BE2C (cell line): Measurements from ENCODE around the gene KSR2.

ENCODE experiments used
- DNase-seq: peaks from one replicate; pipeline ENCODE4 v3.0.0-alpha.2; 2020
- H3K27me3 ChIP-seq: fragments of 250-450 bp; sonication (Bioruptor Pico); 2 replicates; pipeline ENCODE4 v1.5.1; 2020; ENCODE audit warnings: mild to moderate bottlenecking
- H3K36me3 ChIP-seq: fragments of 250-450 bp; sonication (Bioruptor Pico); 2 replicates; pipeline ENCODE4 v1.5.1; 2020; ENCODE audit warnings: mild to moderate bottlenecking
- H3K4me1 ChIP-seq: fragments of 250-450 bp; sonication (Bioruptor Pico); 2 replicates; pipeline ENCODE4 v1.5.1; 2020
- H3K4me3 ChIP-seq: 2 replicates; pipeline ENCODE4 v1.5.1; 2011; ENCODE audit warnings: low read depth, low read length
- H3K9me3 ChIP-seq: fragments of 250-450 bp; sonication (Bioruptor Pico); 2 replicates; pipeline ENCODE4 v1.5.1; 2020
- TF ChIP-seq, protein P1 (sequence below): IDR thresholded peaks from 2 replicates; pipeline ENCODE4 v1.5.1; 2012; ENCODE audit warnings: mild to moderate bottlenecking, low read depth, low read length

The KSR2 gene

DNA sequence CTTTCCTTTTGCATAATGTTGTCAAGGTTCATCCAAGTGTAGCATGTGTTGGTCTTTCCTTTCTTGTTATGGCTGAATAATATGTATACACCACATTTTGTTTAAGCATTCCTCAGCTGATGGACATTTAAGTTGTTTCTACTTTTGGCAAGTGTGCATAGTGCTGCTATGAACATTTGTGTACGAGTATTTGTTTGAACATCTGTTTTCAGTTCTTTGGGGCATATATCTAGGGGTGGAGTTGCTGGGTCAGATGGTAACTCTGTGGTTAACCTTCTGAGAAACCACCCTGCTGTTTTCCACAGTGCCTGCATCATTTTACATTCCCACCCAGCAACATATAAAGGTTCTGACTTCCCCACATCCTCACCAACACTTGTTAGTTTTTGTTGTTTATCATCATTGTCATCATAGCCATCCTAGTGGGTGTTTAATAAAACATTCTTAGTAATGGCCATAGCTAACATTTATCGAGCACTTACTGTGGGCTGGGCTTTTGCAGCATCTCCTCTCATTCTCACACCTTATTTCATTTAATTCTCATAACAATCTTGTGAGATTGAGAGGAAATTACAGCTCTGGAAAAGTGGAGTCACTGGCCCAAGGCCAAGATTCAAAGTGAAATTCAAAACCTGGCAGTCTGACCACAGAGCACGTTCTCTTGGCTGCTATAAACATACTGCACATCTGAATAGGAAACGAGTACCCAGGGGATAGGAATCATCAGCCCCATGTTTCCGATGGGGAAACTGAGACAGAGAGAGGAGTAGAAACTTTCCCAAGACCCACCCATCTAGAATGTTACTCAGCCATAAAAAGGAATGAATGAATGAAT is 193.6 kb downstream of the KSR2 start:
- TF ChIP-seq, protein P1, sequence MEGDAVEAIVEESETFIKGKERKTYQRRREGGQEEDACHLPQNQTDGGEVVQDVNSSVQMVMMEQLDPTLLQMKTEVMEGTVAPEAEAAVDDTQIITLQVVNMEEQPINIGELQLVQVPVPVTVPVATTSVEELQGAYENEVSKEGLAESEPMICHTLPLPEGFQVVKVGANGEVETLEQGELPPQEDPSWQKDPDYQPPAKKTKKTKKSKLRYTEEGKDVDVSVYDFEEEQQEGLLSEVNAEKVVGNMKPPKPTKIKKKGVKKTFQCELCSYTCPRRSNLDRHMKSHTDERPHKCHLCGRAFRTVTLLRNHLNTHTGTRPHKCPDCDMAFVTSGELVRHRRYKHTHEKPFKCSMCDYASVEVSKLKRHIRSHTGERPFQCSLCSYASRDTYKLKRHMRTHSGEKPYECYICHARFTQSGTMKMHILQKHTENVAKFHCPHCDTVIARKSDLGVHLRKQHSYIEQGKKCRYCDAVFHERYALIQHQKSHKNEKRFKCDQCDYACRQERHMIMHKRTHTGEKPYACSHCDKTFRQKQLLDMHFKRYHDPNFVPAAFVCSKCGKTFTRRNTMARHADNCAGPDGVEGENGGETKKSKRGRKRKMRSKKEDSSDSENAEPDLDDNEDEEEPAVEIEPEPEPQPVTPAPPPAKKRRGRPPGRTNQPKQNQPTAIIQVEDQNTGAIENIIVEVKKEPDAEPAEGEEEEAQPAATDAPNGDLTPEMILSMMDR, result no peak
- Histone ChIP-seq H3K36me3 (no peaks in the 10 kb centered on the region), H3K9me3 (no peaks in the 10 kb centered on the region), H3K4me1 (no peaks in the 10 kb centered on the region), H3K27me3 (peaks cover 5% of the 10 kb centered on the region; the same call in 1 of the 2 replicates), H3K4me3 (no peak overlapping the region)
- no peak for DNase-seq

DNA sequence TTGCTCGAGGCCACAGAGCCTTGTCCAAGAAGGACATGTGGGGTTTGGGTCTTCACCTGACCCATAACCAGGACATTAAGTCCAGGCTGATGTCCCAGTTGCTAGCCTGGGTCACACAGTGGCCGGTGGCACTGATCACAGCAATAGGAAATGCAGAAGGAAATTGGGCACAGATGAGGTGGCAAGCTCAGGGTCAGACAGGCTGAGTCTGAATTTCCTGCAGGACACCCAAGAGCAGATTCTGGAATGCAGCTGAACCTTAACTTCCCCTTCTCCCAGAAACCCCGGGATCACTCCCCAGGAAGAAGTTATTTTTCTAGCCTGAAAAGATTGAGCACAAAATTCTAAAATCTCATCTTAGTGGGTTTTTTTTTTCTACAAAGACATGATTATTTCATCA is 199.9 kb downstream of the KSR2 start:
- TF ChIP-seq, protein P1, result no peak
- Histone ChIP-seq H3K4me3 (no peak overlapping the region), H3K36me3 (no peaks in the 10 kb centered on the region), H3K4me1 (no peaks in the 10 kb centered on the region), H3K9me3 (no peaks in the 10 kb centered on the region), H3K27me3 (peaks cover 3% of the 10 kb centered on the region; the same call in 1 of the 2 replicates)
- DNase-seq, result no peak

DNA sequence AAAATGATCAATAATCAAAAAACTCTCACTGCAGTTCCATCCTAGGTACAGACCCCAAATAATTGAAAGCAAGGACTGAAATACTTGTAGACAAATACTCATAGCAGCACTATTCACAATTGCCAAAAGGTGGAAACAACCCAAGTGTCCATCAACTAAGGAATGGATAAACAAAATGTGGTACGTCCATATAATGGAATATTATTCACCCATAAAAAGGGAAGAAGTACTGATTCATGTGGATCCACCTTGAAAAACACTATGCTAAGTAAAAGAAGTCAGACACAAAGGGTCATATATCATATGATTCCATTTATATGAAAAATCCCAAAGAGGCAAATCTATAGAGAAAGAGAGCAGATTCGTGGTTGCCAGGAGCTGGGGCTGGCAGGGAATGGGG is 202.8 kb downstream of the KSR2 start:
- H3K27me3 ChIP-seq, result no peaks in the 10 kb centered on the region
- no peak overlapping the region for H3K4me3 ChIP-seq
- no peaks in the 10 kb centered on the region for H3K4me1 ChIP-seq
- TF ChIP-seq, protein P1, result no peak
- DNase-seq, result no peak
- no peaks in the 10 kb centered on the region for H3K36me3 ChIP-seq
- H3K9me3 ChIP-seq, result no peaks in the 10 kb centered on the region; the same call in 1 of the 2 replicates

DNA sequence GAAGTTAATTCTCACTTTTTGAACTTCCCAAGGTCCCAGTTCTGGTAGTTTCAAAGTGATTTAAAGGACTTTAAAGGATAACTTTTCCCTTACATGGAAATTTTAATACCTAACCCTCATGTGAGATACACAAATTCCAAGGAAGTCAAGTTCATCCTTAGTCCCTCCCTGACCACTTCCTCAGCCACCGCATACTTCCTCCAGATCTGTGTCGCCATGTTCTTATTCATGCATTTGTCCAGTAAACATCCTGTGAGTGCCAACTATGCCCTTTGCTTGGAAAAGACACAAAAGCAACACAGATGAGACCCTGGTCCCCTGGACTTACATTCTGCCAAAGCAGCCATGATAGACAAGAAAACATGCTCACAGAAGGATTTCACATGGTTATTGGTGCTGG is 206.6 kb downstream of the KSR2 start:
- Histone ChIP-seq H3K36me3 (no peaks in the 10 kb centered on the region), H3K9me3 (no peaks in the 10 kb centered on the region; the same call in 1 of the 2 replicates), H3K4me1 (no peaks in the 10 kb centered on the region), H3K4me3 (no peak overlapping the region), H3K27me3 (no peaks in the 10 kb centered on the region)
- no peak for DNase-seq
- TF ChIP-seq, protein P1, result no peak

DNA sequence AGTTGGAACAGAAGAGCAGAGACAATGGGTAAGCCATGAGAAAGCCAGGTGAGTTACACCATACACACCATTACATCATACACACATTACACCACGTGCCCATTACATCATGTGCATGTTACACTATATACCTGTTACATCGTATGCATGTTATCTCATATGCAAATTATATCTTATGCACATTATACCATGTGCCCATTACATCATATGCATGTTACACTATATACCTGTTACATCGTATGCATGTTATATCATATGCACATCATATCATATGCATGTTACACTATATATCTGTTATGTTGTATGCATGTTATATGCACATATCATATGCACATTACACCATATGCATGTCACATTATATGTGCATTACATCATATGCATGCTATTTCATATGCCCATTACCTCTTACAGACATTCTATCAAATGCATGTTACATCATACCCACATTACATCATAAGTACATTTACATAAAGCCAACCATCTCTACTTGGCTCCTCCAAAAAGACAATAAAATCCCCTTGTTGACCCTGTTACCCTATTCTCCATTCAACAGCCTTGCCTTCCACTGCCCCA is 207.2 kb downstream of the KSR2 start:
- no peaks in the 10 kb centered on the region for H3K36me3 ChIP-seq
- H3K4me1 ChIP-seq, result no peaks in the 10 kb centered on the region
- H3K4me3 ChIP-seq, result no peak overlapping the region
- no peak for DNase-seq
- no peaks in the 10 kb centered on the region for H3K27me3 ChIP-seq
- TF ChIP-seq, protein P1, result no peak
- no peaks in the 10 kb centered on the region; the same call in 1 of the 2 replicates for H3K9me3 ChIP-seq

DNA sequence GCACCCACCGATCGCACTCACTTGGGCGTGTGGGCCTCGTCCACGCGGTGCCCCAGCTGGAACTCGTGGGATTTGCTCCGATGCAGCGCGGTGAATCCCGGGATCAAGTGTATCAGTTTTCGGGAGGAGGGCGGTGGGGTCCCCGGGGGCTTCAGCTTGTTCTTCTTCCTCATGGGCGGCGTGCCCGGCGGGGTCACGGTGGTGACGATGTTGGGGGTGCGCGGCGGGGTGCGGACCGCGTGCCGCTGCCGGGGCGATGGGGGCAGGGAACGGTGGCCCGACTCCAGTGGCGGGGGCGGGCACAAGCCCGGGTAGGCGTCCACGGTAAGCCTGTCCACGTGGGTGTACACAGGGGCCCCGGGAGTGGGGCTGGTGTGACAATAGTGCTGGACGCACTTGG is 207.8 kb downstream of the KSR2 start:
- Histone ChIP-seq H3K4me3 (no peak overlapping the region), H3K4me1 (no peaks in the 10 kb centered on the region), H3K36me3 (no peaks in the 10 kb centered on the region), H3K9me3 (no peaks in the 10 kb centered on the region; the same call in 1 of the 2 replicates), H3K27me3 (no peaks in the 10 kb centered on the region)
- DNase-seq, result no peak
- TF ChIP-seq, protein P1, result no peak
